ENCODE data around the gene GPR107. TPM values are rescaled to one million over a fixed set of nuclear protein-coding genes. Genes with fewer than 3 reads are reported as not detected.

Gene GPR107
- total RNA-seq, 4 donors from 2014 or later: 28.1 to 34.5 (median 32.9) TPM

DNA sequence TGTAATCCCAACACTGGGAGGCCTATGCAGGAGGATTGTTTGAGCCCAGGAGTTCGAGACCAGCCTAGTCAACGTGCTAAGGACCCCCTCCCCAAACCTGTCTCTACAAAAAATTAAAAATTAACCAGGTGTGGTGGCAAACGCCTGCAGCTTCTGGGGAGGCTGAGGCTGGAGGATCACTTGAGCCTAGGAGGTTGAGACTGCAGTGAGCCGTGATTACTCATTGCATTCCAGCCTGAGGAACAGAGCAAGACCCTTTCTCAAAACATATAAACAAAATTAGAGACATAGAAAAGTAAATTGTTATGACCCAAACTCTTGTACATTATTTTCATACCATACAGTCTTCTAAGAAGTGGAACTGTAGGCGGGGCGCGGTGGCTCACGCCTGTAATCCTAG is 1.1 kb downstream of the GPR107 start:
- WGBS, 2 donors: 71 to 73% methylated on average over 8 of the region's 8 CpGs
- peak in 1 of 2 donors; percentile 43 for DNase-seq (ENCODE audit: low spot score in 2 of 2)
- intact Hi-C loops (cut with DNase I; ENCODE audit: low total_unique reads): loop anchor here (10.0 kb wide), 1 partner anchor 170 kb away; no protein-coding TSS in a partner anchor
- no peak for TF ChIP-seq POLR2A (IDR thresholded peaks at IDR 0.05)
- TF ChIP-seq, protein P1, sequence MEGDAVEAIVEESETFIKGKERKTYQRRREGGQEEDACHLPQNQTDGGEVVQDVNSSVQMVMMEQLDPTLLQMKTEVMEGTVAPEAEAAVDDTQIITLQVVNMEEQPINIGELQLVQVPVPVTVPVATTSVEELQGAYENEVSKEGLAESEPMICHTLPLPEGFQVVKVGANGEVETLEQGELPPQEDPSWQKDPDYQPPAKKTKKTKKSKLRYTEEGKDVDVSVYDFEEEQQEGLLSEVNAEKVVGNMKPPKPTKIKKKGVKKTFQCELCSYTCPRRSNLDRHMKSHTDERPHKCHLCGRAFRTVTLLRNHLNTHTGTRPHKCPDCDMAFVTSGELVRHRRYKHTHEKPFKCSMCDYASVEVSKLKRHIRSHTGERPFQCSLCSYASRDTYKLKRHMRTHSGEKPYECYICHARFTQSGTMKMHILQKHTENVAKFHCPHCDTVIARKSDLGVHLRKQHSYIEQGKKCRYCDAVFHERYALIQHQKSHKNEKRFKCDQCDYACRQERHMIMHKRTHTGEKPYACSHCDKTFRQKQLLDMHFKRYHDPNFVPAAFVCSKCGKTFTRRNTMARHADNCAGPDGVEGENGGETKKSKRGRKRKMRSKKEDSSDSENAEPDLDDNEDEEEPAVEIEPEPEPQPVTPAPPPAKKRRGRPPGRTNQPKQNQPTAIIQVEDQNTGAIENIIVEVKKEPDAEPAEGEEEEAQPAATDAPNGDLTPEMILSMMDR (IDR thresholded peaks at IDR 0.05): no peak
- no peak overlapping the region for H3K4me3 ChIP-seq (ENCODE audit: low read depth, poor library complexity, severe bottlenecking)

DNA sequence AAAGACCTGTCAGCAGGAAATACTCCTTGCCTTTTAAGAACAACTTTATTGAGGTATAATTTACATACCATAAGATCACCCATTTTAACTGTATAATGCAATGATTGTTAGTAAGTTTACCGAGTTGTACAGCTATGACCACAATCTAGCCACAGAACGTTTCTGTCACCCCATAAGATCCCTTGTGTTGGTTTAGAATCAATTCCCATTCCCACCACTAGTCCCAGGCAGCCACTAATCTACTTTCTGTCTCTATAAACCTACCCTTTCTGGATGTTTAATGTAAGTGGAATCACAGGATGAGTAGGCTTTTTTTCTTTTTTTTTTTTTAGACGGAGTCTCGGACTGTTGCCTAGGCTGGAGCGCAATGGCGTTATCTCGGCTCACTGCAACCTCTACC is 4.4 kb downstream of the GPR107 start:
- H3K4me3 ChIP-seq (ENCODE audit: low read depth, poor library complexity, severe bottlenecking): no peak overlapping the region
- 82 to 85% methylated on average over 7 of the region's 7 CpGs for WGBS, 2 donors
- DNase-seq (ENCODE audit: low spot score in 2 of 2): no peak
- TF ChIP-seq POLR2A (IDR thresholded peaks at IDR 0.05): no peak
- TF ChIP-seq, protein P1 (IDR thresholded peaks at IDR 0.05): no peak
- intact Hi-C loops (cut with DNase I; ENCODE audit: low total_unique reads): loop anchor here (10.0 kb wide), 1 partner anchor 173 kb away; no protein-coding TSS in a partner anchor

DNA sequence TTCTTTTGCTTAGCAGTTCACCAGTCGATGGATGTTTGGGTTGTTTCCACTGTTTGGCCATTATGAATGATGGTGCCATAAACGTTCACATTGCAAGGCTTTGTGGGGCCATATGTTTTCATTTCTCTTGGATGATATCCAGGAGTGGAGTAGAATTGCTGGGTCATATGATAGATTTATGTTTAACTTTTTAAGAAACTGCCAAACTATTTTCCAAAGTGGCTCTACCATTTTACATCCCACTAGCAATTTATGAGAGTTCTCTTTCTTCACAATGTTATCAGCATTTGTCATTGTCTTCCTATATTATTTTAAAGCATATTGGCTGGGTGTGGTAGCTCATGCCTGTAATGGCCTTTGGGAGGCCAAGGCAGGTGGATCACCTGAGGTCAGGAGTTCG is 5.2 kb downstream of the GPR107 start:
- TF ChIP-seq POLR2A (IDR thresholded peaks at IDR 0.05): no peak
- TF ChIP-seq, protein P1 (IDR thresholded peaks at IDR 0.05): no peak
- intact Hi-C loops (cut with DNase I; ENCODE audit: low total_unique reads): loop anchor here (10.0 kb wide), 1 partner anchor 174 kb away; no protein-coding TSS in a partner anchor
- DNase-seq (ENCODE audit: low spot score in 2 of 2): no peak
- H3K4me3 ChIP-seq (ENCODE audit: low read depth, poor library complexity, severe bottlenecking): no peak overlapping the region
- 51 to 55% methylated on average over 3 of the region's 3 CpGs for WGBS, 2 donors

DNA sequence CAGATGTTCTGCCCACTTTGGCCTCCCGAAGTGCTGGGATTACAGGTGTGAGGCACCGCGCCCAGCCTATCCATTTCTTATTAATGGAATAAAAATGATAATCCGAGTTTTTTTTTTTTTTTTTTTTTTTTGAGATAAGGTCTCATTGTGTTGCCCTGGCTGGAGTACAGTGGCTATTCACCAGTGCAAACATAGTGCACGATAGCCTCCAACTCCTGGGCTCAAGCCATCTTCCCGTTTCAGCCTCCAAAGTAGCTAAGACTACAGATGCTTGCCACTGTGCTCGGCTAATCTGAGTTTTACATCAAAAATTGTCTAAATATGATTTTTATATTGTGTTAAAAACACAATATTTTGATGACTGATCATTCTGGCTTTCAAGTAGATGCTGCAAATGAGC is 6.6 kb downstream of the GPR107 start:
- DNase-seq (ENCODE audit: low spot score in 2 of 2): peak in 1 of 2 donors; percentile 29
- 86 to 87% methylated on average over 7 of the region's 7 CpGs for WGBS, 2 donors
- TF ChIP-seq, protein P1 (IDR thresholded peaks at IDR 0.05): no peak
- no peak for TF ChIP-seq POLR2A (IDR thresholded peaks at IDR 0.05)

DNA sequence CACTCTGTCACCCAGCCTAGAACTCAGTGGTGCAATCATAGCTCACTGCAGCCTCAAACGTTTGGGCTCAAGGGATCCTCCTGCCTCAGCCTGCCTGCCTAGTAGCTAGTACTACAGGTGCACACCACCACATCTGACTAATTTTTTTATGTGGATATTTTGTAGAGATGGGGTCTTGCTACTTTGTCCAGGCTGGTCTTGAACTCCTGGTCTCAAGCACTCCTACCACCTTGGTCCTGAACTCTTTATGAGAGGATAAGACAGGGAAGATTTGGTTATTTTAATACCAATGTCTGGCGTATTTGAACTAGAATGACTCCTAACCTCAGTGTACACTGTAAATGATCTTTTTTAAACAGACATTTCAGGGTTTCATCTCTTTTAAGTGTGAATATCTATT is 9.0 kb downstream of the GPR107 start:
- TF ChIP-seq POLR2A (IDR thresholded peaks at IDR 0.05): no peak
- TF ChIP-seq, protein P1 (IDR thresholded peaks at IDR 0.05): no peak
- intact Hi-C loops (cut with DNase I; ENCODE audit: low total_unique reads): no loop called here
- no peak for DNase-seq (ENCODE audit: low spot score in 2 of 2)
- H3K4me3 ChIP-seq (ENCODE audit: low read depth, poor library complexity, severe bottlenecking): no peak overlapping the region
- WGBS, 2 donors: 67% methylated on average over 2 of the region's 2 CpGs

More for the DNA sequence above, 6.6 kb downstream of the GPR107 start:
- intact Hi-C loops (cut with DNase I; ENCODE audit: low total_unique reads): no loop called here
- no peak overlapping the region for H3K4me3 ChIP-seq (ENCODE audit: low read depth, poor library complexity, severe bottlenecking)

DNA sequence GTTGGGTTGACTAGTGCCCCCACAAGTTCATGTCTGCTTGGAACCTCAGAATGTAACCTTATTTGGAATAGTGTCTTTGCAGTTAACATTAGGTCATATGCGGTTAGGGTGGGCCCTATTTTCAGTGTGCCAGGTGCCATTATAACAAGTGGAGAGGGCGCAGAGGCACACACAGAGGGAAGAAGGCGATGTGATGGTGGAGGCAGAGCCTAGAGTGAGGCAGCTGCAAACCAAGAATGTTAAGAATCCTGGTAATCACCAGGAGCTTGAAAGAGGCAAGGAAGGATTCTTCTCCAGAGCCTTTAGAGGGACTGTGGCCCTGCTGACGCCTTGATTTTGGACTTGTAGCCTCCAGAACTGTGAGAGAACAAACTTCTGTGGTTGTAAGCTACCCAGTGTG is 10.9 kb downstream of the GPR107 start:
- DNase-seq (ENCODE audit: low spot score in 2 of 2): no peak
- H3K4me3 ChIP-seq (ENCODE audit: low read depth, poor library complexity, severe bottlenecking): no peak overlapping the region
- TF ChIP-seq, protein P1 (IDR thresholded peaks at IDR 0.05): no peak
- no peak for TF ChIP-seq POLR2A (IDR thresholded peaks at IDR 0.05)
- intact Hi-C loops (cut with DNase I; ENCODE audit: low total_unique reads): no loop called here
- WGBS, 2 donors: 89 to 95% methylated on average over 4 of the region's 4 CpGs

Data from lower leg skin (tissue), 4 donors.